ENCODE data around the gene BEGAIN. TPM values are rescaled to one million over a fixed set of nuclear protein-coding genes. Genes with fewer than 3 reads are reported as not detected.

BEGAIN gene
- total RNA-seq, 1 donor from 2014 or later = 0.68 TPM

DNA sequence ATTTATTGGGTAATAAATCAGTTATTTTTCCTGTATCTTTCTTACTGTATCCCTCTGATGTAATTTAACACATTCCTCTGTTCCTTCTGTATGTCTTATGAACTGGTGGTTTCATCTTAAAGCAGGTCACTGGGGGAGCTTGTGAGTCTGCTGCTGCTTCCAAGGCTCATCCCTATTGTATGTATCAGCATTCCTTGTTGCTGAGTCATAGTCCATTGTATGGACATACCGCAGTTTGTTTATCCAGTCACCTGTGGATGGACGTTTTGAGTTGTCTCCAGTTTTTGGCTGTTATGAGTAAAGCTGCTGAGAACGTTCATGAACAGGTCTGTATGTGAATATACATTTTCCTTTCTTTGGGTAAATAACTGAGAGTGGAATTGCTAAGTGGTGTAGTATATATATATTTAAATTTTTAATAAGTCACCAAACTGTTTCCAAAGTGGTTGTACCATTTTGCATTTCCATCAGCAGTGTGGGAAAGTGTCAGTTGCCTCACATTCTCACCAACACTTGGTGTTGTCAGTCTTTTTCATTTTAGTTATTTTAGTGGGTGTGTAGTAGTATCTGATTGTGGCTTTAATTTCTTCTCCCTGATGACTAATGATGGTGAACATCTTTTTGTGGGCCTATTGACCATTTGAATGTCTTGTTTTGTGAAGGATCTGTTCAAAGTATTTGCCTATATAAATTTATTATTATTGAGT lies 82.7 kb downstream of the BEGAIN start:
- ATAC-seq = no peak

GRCh38 chr14:100503251-100503650 lies 84.0 kb downstream of the BEGAIN start:
- ATAC-seq = no peak

GRCh38 chr14:100502622-100503220 lies 84.5 kb downstream of the BEGAIN start:
- ATAC-seq = no peak

- ATAC-seq = no peak
These were observed 87.1 kb downstream of the BEGAIN start for GRCh38 chr14:100500128-100500527.

GRCh38 chr14:100498068-100498467 lies 89.1 kb downstream of the BEGAIN start:
- ATAC-seq = no peak

DNA sequence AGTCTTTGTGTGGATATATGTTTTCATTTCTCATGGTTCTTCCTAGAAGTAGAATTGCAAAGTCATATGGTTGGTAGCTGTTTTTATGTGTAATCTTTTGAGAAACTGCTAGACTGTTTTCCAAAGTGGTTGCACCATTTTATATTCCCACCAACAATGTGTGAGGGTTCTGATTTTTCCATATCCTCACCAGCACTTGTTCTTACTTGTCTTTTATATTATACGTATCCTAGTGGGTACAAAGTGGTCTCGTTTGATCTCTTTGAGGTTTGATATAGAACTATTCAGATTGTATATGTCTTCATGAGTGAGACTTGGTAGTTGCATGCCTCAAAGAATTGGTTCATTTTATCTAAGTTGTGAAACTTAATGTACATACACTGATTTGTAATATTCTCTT lies 91.3 kb downstream of the BEGAIN start:
- ATAC-seq = no peak

DNA sequence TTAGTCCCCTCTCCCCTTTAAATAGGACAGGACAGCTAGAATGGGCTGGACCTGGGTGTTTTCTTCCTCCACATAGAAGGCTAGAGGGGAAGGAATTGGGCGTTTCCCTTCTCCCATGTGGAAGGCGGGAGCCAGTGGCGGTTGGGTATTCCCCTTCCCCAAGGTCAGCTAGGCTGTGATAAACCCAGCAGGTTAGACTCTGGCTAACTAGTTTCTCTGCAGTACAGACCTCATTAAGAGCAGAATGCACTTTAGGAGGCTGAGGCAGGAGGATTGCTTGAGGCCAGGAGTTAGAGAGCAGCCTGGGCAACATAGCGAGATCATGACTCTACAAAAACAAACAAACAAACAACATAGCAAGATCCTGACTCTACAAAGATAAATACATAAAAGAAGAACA lies 92.6 kb downstream of the BEGAIN start:
- ATAC-seq = no peak

DNA sequence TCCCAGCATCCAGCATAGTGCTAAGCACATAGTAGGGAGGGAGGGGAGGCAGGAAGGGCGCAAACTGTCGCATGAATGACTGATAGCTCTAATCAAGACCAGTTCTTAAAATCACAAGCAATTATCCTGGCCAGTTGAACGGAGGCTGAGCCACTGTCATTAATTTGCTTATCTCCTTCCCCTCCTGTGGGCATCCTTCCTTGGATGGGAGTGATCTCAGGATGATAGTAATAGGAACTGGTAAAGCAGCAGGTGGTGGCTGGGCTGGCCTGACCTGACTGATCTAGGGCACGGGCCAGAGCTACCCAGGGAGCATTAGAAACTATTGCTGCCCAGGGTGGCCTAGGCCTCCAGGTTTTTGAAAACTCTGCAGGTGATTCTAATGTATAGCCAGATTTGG lies 97.0 kb downstream of the BEGAIN start:
- no peak for ATAC-seq

DNA sequence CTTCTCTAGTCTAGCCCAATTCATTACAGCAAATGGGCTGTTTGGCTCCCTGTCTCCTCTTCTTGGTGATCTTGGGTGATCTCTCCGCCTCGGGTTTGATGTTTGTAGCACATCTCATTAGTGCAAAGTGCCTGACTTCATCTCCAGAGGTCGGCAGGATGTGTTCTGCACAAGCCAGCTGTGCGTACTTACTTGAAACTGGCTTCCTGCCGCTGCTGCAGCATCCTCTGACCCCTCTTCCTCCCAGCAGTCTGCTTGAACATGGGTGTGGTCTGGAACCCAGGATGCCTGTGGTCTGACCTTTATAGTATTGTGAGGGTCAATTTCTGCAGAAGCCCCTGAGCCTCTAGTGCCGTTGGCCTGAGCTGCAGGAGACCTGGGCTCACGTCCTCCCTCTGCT lies 99.2 kb downstream of the BEGAIN start:
- ATAC-seq = no peak

- no peak for ATAC-seq
These were observed 99.9 kb downstream of the BEGAIN start for GRCh38 chr14:100487304-100487703.

Other genes starting within 250 kb of the BEGAIN start
- 5.3 TPM for gene WDR25, start 210.9 kb downstream of the BEGAIN start, total RNA-seq
- gene DLK1, start 139.5 kb upstream of the BEGAIN start, total RNA-seq = 0.16 TPM
- 7.4 TPM for gene MEG3, start 238.7 kb upstream of the BEGAIN start, total RNA-seq